Mucosa of descending colon (tissue), 3 donors: ENCODE results near the gene SLC38A3. TPM values are rescaled to one million over a fixed set of nuclear protein-coding genes. Genes with fewer than 3 reads are reported as not detected.
A peak's percentile ranks its signal among the peaks of the same experiment; 100 is the strongest.

Source experiments
- ATAC-seq: fragments of 200-7000 bp; cut with Tn5 transposase; one replicate; pipeline ENCODE4 v1.9.1; 2020; ENCODE audit warnings: mild to moderate bottlenecking, moderate library complexity
- DNase-seq, 3 donors: peaks; one replicate each; pipeline ENCODE4 v3.0.0-alpha.2; 2020
- H3K36me3 ChIP-seq: fragments of 200-600 bp; one replicate; pipeline ENCODE4 v1.8.0; 2021; ENCODE audit warnings: low read depth, mild to moderate bottlenecking
- H3K4me1 ChIP-seq: fragments of 200-600 bp; one replicate; pipeline ENCODE4 v1.8.0; 2021; ENCODE audit warnings: low read depth, mild to moderate bottlenecking
- H3K4me3 ChIP-seq: fragments of 200-600 bp; one replicate; pipeline ENCODE4 v1.8.0; 2021; ENCODE audit warnings: mild to moderate bottlenecking
- H3K9me3 ChIP-seq: fragments of 200-600 bp; one replicate; pipeline ENCODE4 v1.8.0; 2021; ENCODE audit warnings: mild to moderate bottlenecking
- intact Hi-C, 2 donors: fragments of 100-400 bp; cut with DNase I in 1 of 2; cut with micrococcal nuclease in 1 of 2; formaldehyde crosslinking; loops; one replicate each; pipeline versions ENCODE4 v1.11.0 to v1.11.1; 2022; cut with DNase I, micrococcal nuclease
- total RNA-seq, 3 donors: library from RNA; stranded (reverse); fragmentation: NEBNext Ultra II Directional in 2 of 3; extraction: Animal tissue kit (Norgen Biotek cat#: 25700) in 2 of 3; gene quantifications; one replicate each; pipeline versions ENCODE4 v1.2.1 to v1.2.4, GENCODE V29; 2021 to 2023
- TF ChIP-seq, protein P1 (sequence below): fragments of 200-600 bp; IDR thresholded peaks from one replicate; pipeline ENCODE4 v1.8.0; 2022; ENCODE audit warnings: antibody characterized with exemption, mild to moderate bottlenecking
- donor health status: DM: no; HTN: no; CAD: no; lungs with moderate emphysema.
- donor health status: DM: no; HTN: no; CAD: no.
- donor health status: DM: no; HTN: yes; CAD: no.

SLC38A3 gene
- total RNA-seq, 3 donors from 2014 or later = 0.29 to 0.32 TPM; not detected in 1

DNA sequence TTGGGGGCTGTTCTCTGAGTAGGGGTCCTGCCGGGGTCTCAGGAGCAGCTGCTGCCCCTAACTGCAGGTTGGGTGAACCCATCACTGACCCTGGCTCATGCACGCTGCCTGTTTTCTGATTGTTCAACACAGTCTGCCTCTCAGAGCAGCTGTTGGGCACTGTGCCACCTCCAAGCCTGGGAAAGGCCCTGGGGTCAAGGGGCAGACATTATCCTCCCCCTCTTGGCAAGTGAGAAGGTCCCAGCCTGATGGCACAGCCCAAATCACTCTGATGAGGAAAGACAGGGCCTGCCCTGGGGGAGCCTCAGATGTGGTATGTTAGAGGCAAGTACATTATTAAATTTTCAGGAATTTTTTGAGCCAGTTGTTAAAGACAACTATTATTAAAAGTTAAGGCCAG lies 27.7 kb upstream of the SLC38A3 start:
- ATAC-seq (peak; percentile 13), DNase-seq (no peak)
- peaks cover 22% of the 10 kb centered on the region for H3K4me1 ChIP-seq
- TF ChIP-seq, protein P1, sequence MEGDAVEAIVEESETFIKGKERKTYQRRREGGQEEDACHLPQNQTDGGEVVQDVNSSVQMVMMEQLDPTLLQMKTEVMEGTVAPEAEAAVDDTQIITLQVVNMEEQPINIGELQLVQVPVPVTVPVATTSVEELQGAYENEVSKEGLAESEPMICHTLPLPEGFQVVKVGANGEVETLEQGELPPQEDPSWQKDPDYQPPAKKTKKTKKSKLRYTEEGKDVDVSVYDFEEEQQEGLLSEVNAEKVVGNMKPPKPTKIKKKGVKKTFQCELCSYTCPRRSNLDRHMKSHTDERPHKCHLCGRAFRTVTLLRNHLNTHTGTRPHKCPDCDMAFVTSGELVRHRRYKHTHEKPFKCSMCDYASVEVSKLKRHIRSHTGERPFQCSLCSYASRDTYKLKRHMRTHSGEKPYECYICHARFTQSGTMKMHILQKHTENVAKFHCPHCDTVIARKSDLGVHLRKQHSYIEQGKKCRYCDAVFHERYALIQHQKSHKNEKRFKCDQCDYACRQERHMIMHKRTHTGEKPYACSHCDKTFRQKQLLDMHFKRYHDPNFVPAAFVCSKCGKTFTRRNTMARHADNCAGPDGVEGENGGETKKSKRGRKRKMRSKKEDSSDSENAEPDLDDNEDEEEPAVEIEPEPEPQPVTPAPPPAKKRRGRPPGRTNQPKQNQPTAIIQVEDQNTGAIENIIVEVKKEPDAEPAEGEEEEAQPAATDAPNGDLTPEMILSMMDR = no peak
- H3K4me3 ChIP-seq = no peak overlapping the region
- H3K9me3 ChIP-seq = no peaks in the 10 kb centered on the region
- H3K36me3 ChIP-seq = no peaks in the 10 kb centered on the region
- intact Hi-C loops = no loop called here

DNA sequence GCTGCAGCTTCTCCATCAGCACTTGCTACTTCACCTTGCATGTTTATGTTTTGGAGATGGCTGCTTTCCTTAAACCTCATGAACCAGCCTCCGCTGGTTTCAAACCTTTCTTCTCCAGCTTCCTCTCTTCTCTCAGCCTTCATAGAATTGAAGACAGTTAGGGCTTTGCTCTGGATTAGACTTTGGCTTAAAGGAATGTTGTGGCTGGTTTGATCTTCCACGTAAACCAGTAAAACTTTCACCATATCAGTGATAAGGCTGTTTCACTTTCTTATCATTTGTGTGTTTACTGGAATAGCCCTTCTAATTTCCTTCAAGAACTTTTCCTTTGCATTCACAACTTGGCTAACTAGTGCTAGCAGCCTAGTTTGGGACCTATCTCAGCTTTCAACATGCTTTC lies 25.4 kb upstream of the SLC38A3 start:
- ATAC-seq = peak; percentile 74
- Histone ChIP-seq H3K36me3 (no peaks in the 10 kb centered on the region), H3K9me3 (no peaks in the 10 kb centered on the region), H3K4me3 (no peak overlapping the region), H3K4me1 (peaks cover 14% of the 10 kb centered on the region)
- no peak for DNase-seq
- intact Hi-C loops = no loop called here
- TF ChIP-seq, protein P1 = no peak

DNA sequence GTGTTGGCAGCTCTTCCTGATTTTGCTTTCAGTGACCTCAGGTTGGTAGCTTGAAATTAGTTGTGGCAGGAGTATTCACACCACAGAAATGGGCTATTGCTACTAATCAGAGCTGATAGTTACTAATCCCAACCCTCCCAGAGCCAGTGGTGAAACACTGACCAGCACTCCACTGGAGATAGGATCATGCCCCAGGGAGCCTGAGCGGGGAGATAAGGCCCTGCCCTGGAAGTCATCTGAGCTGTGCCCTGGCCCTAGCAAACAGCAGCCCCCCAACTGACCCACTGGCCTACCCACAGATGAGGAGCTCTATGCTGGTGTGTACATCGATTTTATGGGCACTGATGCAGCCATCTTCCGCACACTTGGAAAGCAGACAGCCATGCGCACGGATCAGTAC lies 23.1 kb upstream of the SLC38A3 start:
- no peak for DNase-seq
- Histone ChIP-seq H3K4me3 (no peak overlapping the region), H3K36me3 (no peaks in the 10 kb centered on the region), H3K4me1 (peaks cover 9% of the 10 kb centered on the region), H3K9me3 (no peaks in the 10 kb centered on the region)
- intact Hi-C loops = no loop called here
- no peak for ATAC-seq
- TF ChIP-seq, protein P1 = no peak

DNA sequence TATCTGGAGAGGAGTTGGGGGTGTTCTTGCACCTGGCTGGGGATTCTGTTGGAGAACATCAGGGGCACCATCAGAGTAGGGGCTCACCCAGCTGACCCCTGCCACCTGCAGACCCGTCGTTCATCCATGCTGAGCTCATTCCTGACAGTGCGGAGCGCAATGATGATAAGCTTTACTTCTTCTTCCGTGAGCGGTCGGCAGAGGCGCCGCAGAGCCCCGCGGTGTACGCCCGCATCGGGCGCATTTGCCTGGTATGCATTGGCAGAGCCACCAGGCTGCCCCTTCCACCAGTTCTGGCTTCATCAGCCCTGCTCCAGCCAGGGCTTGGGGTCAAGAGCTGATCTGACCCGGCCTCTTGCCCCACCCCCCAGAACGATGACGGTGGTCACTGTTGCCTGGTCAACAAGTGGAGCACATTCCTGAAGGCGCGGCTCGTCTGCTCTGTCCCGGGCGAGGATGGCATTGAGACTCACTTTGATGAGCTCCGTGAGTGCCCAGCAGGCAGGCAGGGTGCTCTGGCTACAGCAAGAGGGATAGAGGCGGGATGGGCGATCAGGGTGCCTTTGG lies 22.5 kb upstream of the SLC38A3 start:
- intact Hi-C loops = no loop called here
- TF ChIP-seq, protein P1 = no peak
- no peak for ATAC-seq
- H3K9me3 ChIP-seq = no peaks in the 10 kb centered on the region
- no peak for DNase-seq
- no peaks in the 10 kb centered on the region for H3K36me3 ChIP-seq
- H3K4me1 ChIP-seq = peaks cover 9% of the 10 kb centered on the region
- H3K4me3 ChIP-seq = no peak overlapping the region

DNA sequence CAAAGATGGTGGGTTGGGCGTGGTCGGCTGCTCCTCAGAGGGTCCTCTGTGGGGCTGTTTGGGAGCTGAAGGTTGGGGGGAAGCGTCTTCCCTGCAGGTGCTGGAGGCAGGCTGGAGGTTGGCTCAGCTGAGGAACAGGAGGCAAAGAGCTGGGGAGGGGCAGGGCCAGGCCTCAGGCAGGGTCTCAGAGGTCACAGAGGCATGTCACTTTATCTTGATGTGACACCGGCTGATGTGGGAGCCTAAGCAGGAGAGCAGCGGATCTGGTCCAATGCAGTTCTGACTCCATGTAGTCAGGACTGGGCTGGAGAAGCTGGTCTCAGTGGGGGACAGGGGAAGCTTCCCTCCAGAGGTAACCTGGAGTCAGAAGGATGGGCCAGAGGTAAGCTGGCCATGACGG lies 21.3 kb upstream of the SLC38A3 start:
- DNase-seq (no peak), ATAC-seq (no peak)
- H3K36me3 ChIP-seq = no peaks in the 10 kb centered on the region
- TF ChIP-seq, protein P1 = no peak
- intact Hi-C loops = no loop called here
- peaks cover 9% of the 10 kb centered on the region for H3K4me1 ChIP-seq
- no peaks in the 10 kb centered on the region for H3K9me3 ChIP-seq
- H3K4me3 ChIP-seq = no peak overlapping the region
